GM19463 (cell line): ENCODE results near the gene MPHOSPH9.
"Not testable (repeated sequence)": the region's sequence is repeated elsewhere in the genome, so short reads cannot be mapped to it uniquely, and the experiment has no call there.

Experiments used
- ATAC-seq: cut with Tn5 transposase; IDR thresholded peaks from one replicate; pipeline ENCODE4 v1.9.1; 2021; ENCODE audit warnings: mild to moderate bottlenecking, moderate library complexity; ENCODE audit not compliant: unreplicated experiment

MPHOSPH9 gene

DNA sequence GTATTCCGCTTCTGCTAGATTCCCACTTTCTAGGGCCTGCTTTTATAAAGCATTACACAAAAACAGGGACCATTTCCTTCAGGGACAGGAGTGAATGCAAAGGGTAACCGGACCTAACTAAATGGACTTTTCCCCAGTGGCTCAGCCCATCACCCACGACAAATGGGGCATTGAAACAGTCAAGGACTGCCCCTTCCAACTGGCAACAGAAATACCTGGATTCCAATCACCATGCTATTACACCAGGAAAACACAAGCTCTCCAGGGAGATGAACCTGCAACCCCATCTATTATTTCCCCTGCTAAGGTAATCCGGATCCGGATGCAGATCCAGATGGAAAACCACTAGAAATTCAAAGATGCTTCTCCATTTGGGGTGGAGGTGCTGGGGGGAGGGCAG lies 1.0 kb downstream of the MPHOSPH9 start:
- no peak for ATAC-seq

GRCh38 chr12:123229051-123229450 lies 3.9 kb downstream of the MPHOSPH9 start:
- no peak for ATAC-seq

GRCh38 chr12:123227581-123228258 lies 5.2 kb downstream of the MPHOSPH9 start:
- no peak for ATAC-seq

DNA sequence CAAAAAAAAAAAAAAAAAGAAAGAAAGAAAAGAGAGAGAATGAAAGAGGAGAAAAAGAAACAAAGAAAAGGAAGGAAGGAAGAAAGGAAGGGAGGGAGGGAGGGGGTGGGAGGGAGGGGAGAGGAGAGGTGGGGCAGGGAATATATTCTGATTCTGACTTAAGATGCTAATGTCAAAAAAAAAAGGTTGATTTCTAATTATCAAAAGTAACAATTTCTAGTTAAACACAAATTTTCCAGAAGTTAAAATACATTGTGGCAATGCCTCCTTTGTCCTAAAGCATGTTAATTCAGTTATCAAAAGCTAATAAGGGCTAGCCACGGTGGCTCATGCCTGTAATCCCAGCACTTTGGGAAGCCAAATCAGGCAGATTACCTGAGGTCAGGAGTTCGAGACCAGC lies 7.5 kb downstream of the MPHOSPH9 start:
- no peak for ATAC-seq

DNA sequence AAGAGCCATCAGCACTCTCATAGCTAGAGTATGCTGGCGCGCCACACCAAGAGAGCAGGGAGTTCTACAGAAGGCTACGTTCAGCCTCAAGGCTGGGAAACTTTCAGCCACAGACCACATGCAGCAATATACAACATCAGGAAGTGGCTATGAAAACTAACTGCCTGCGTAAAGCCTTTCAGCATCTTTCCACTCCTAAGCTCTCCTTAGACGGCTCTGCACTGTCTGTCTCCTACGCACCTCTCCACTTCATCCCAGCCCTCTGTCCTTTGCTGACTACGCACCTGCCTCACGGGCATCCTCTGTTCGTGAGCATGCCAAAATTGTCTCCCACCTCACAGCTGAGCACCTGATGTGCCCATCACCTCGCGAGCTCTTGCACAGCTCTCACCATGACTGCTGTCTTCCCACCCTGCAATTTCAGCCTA lies 9.7 kb downstream of the MPHOSPH9 start:
- peak; percentile 50 for ATAC-seq

- ATAC-seq: not testable (repeated sequence)
Measured at GRCh38 chr12:123207815-123208214, 25.1 kb downstream of the MPHOSPH9 start.

DNA sequence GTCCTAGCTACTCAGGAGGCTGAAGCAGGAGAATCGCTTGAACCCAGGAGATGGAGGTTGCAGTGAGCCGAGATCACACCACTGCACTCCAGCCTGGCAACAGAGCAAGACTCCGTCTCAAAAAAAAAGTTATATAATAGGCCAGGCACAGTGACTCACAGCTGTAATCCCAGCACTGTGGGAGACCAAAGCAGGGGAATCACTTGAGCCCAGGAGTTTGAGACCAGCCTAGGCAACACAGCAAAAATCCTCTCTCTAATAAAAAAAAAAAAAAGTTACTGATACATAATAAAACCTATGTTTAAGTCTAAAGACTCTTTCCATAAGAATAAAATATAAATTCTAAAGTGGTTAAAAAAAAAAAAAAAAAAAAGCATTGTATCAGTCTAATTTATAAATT lies 26.1 kb downstream of the MPHOSPH9 start:
- not testable (repeated sequence) for ATAC-seq

DNA sequence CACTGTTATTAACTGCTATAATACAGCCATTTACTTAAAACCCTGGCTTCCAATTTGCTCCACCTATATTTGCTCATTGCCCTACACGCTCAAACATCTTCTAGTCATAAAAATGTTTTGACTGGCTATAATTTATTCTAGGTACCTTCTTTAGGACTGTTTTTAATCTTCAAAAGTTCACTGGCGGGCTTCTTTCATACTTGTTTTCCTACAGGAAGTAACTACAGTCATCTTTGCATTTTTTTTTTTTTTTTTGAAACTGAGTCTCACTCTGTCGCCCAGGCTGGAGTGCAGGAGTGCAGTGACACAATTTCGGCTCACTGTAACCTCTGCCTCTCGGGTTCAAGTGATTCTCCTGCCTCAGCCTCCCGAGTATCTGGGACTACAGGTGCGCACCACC lies 32.5 kb downstream of the MPHOSPH9 start:
- no peak for ATAC-seq

GRCh38 chr12:123199936-123200335 lies 33.0 kb downstream of the MPHOSPH9 start:
- no peak for ATAC-seq

GRCh38 chr12:123187637-123188036 lies 45.3 kb downstream of the MPHOSPH9 start:
- no peak for ATAC-seq

DNA sequence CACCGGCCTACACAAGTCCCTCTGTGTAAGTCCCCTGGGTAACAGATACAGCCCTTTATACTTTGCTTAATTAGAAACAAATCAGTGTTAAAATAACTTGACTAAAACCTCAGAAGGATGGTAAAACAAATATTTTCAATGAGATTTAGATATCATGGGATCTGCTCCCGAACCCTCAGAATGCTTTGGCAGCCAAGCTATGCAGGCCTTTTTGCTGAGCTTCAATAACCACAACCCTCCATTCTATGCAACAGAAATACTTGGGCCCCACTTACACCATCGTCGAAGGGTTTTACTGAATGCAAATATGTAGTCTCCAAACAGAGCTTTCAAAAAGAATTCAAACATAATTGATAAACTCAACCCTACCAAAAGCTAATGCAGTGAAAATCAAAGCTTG lies 52.8 kb downstream of the MPHOSPH9 start:
- no peak for ATAC-seq

DNA sequence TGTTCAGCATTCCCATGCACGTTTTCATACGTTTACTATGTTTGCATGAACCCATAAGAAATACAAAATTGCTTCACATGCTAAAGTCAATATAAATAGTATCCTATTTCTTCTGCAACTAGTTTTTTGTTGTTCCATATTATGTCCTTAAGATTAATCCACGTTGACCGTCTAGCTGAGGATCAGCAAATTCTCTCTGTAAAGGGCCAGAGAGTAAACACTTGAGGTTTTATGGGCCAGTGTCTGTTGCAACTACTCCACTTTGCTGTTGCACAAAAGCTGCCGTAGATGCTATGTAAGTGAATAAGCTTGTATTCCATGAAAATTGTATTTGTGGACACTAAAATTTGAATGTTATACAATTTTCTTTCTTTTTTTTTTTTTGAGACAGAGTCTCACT lies 61.0 kb downstream of the MPHOSPH9 start:
- ATAC-seq: no peak

- ATAC-seq: no peak
Measured at GRCh38 chr12:123167329-123167728, 65.6 kb downstream of the MPHOSPH9 start.

DNA sequence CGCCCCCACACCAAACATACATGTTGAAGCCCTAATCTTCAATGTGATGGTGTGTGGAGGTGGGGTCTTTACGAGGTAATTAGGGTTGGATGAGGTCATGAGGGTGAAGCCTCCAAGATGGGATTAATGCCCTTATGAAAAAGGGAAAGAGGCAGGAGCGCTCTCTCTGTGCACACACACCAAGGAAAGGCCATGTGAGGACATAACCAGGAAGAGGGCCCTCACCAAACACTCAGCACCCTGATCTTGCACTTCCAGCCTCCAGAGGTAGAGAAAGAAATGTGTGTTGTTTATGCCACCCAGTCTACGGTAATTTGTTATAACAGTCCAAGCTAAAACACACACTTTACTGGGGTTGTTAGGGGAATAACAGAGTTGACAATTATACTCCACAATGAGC lies 67.4 kb downstream of the MPHOSPH9 start:
- no peak for ATAC-seq

- no peak for ATAC-seq
Measured at GRCh38 chr12:123164710-123165261, 68.2 kb downstream of the MPHOSPH9 start.

GRCh38 chr12:123164222-123164621 lies 68.7 kb downstream of the MPHOSPH9 start:
- no peak for ATAC-seq

GRCh38 chr12:123163227-123163626 lies 69.7 kb downstream of the MPHOSPH9 start:
- ATAC-seq: no peak

- ATAC-seq: no peak
Measured at GRCh38 chr12:123160801-123161487, 72.0 kb downstream of the MPHOSPH9 start.

GRCh38 chr12:123153906-123154305 lies 79.0 kb downstream of the MPHOSPH9 start:
- no peak for ATAC-seq

DNA sequence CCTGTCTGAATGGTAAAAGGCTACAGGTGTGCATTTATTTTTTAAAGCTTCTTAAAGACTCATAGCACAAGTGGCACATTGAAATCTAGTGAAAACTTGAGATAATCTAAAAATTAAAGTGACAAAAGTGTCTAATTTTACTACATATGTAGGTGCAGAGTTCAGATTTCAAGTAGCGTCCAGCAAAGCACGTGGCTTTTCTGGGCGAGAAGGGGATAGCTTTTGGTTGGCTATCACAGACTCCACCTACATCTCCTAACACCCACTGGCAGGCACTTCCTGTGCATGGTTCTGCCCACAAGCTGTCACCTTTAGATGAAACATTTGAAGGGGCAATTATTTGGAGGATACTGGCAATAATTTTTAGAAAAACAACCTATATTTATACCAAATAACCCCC lies 80.1 kb downstream of the MPHOSPH9 start:
- ATAC-seq: no peak

DNA sequence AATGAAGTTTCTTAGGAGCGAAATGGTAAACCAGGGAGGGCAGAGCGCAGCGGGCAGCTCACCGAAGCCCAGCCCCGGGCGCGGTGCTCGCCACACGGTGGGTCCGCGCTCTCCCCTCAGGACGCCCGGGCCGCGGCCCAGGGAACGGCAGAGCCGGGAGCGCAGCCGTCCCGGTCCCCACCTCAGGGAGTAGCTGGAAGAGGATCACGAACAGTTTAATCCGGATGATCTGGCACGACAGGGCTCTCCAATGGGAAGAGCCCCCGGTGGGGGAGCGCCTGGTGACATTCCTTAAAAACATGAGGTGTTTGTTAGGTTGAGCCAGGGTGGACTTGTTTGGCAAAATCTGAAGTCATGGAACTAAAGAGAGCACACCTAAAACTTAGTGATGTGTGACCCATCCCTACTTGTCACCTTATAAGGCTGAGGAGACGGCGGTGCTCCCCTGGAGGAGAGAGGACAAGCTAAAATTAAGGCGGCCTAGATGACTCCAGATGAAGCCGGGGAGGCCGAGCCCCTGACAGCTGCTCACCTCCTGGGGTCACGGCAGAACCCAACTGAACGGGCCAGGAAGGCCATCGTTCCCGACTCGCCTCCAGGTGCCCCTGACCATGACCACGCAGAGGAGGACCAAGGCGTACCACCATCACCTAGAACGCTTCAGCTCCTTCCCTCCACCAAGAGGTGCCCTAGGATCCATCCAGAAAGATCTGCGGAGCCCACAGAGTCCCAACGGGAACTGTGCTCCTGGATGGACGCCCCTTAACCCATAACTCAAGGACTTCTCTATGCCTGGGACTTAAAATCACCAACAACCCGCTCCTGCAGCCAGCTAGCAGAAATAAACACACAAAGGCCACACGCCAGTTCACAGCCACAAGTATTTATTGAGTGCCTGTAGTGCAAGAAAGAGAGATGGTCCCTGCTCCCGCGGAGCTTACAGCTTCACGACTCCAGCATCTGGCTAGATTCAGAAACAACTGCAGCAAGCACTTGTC lies 81.2 kb downstream of the MPHOSPH9 start:
- ATAC-seq: peak; percentile 14
